WTC11 (cell line): ENCODE measurements around the gene GAL3ST1. TPM values are rescaled to one million over a fixed set of nuclear protein-coding genes. Genes with fewer than 3 reads are reported as not detected.

Experiments used
- ATAC-seq: fragments of 200-7000 bp; cut with Tn5 transposase; 2 replicates; pipeline ENCODE4 v1.10.0; 2021; ENCODE audit warnings: mild to moderate bottlenecking, moderate library complexity
- CTCF ChIA-PET: fragments of 300-600 bp; sonication (Branson Sonifier 250); formaldehyde crosslinking; loops from one replicate; lab custom pipeline; 2021; ENCODE audit warnings: antibody characterized with exemption; lab: Charles Lee
- POLR2A ChIA-PET: fragments of 350-600 bp; sonication (Branson Sonifier 250); formaldehyde crosslinking; loops from one replicate; lab custom pipeline; 2021; ENCODE audit warnings: antibody characterized with exemption; lab: Charles Lee
- DNase-seq: peaks from one replicate; pipeline ENCODE4 v3.0.0; 2021; ENCODE audit warnings: low spot score
- H3K27ac Mint-ChIP-seq: 2 replicates; pipeline ENCODE4 v1.8.0; 2021; ENCODE audit warnings: mixed read lengths
- H3K27me3 Mint-ChIP-seq: 2 replicates; pipeline ENCODE4 v1.8.0; 2021; ENCODE audit warnings: low read depth, mild to moderate bottlenecking, moderate library complexity, mixed read lengths
- H3K36me3 Mint-ChIP-seq: 2 replicates; pipeline ENCODE4 v1.8.0; 2021; ENCODE audit warnings: mixed read lengths
- H3K4me1 Mint-ChIP-seq: 2 replicates; pipeline ENCODE4 v1.8.0; 2022; ENCODE audit warnings: mixed read lengths
- H3K4me3 Mint-ChIP-seq: 2 replicates; pipeline ENCODE4 v1.8.0; 2021; ENCODE audit warnings: mild to moderate bottlenecking, moderate library complexity, mixed read lengths
- H3K9me3 Mint-ChIP-seq: 2 replicates; pipeline ENCODE4 v1.8.0; 2021; ENCODE audit warnings: mixed read lengths
- AFF4 ChIP-seq: sonication (generic); formaldehyde crosslinking; IDR thresholded peaks from 2 replicates; pipeline ENCODE4 v1.8.1; 2023; ENCODE audit warnings: mild to moderate bottlenecking, missing genetic modification reagents, borderline replicate concordance
- ATF1 ChIP-seq: sonication (generic); formaldehyde crosslinking; IDR thresholded peaks from 2 replicates; pipeline ENCODE4 v1.8.1; 2023; ENCODE audit warnings: mild to moderate bottlenecking, moderate library complexity, missing genetic modification reagents
- ATF2 ChIP-seq: sonication (generic); formaldehyde crosslinking; IDR thresholded peaks from 2 replicates; pipeline ENCODE4 v1.8.1; 2022; ENCODE audit warnings: low read depth, missing genetic modification reagents, borderline replicate concordance
- E2F5 ChIP-seq: sonication (generic); formaldehyde crosslinking; IDR thresholded peaks from 2 replicates; pipeline ENCODE4 v1.8.1; 2022; ENCODE audit warnings: mild to moderate bottlenecking, moderate library complexity, missing genetic modification reagents
- FOXK1 ChIP-seq: sonication (generic); formaldehyde crosslinking; IDR thresholded peaks from 2 replicates; pipeline ENCODE4 v1.8.0; 2022; ENCODE audit warnings: mild to moderate bottlenecking, moderate library complexity, missing genetic modification reagents
- GTF2I ChIP-seq: fragments of 250-450 bp; sonication (Bioruptor Pico); conservative IDR thresholded peaks from 2 replicates; pipeline ENCODE4 v1.4.0; 2021; ENCODE audit warnings: mild to moderate bottlenecking
- IRF1 ChIP-seq: sonication (generic); formaldehyde crosslinking; IDR thresholded peaks from 2 replicates; pipeline ENCODE4 v1.8.0; 2023; ENCODE audit warnings: missing genetic modification reagents
- MLX ChIP-seq: sonication (generic); formaldehyde crosslinking; IDR thresholded peaks from 2 replicates; pipeline ENCODE4 v1.8.1; 2023; ENCODE audit warnings: mild to moderate bottlenecking, missing genetic modification reagents, moderate library complexity
- NFATC4 ChIP-seq: fragments of 250-450 bp; sonication (Bioruptor Pico); IDR thresholded peaks from 2 replicates; pipeline ENCODE4 v1.9.0; 2021; ENCODE audit warnings: mild to moderate bottlenecking
- NR2C2 ChIP-seq: sonication (generic); formaldehyde crosslinking; IDR thresholded peaks from 2 replicates; pipeline ENCODE4 v1.8.0; 2022; ENCODE audit warnings: mild to moderate bottlenecking, missing genetic modification reagents
- PRRX2 ChIP-seq: fragments of 250-450 bp; sonication (Bioruptor Pico); IDR thresholded peaks from 2 replicates; pipeline ENCODE4 v1.8.0; 2021; ENCODE audit warnings: mild to moderate bottlenecking
- STAT6 ChIP-seq: sonication (generic); formaldehyde crosslinking; conservative IDR thresholded peaks from 2 replicates; pipeline ENCODE4 v1.8.1; 2023; ENCODE audit warnings: mild to moderate bottlenecking, low read depth, missing genetic modification reagents, moderate library complexity
- USF2 ChIP-seq: sonication (generic); formaldehyde crosslinking; IDR thresholded peaks from 2 replicates; pipeline ENCODE4 v1.8.1; 2023; ENCODE audit warnings: mild to moderate bottlenecking, missing genetic modification reagents, moderate library complexity
- ZBTB21 ChIP-seq: sonication (generic); formaldehyde crosslinking; IDR thresholded peaks from 2 replicates; pipeline ENCODE4 v1.8.1; 2023; ENCODE audit warnings: mild to moderate bottlenecking, missing genetic modification reagents, borderline replicate concordance
- ZNF138 ChIP-seq: sonication (generic); formaldehyde crosslinking; conservative IDR thresholded peaks from 2 replicates; pipeline ENCODE4 v1.8.1; 2022; ENCODE audit warnings: mild to moderate bottlenecking, moderate library complexity, missing genetic modification reagents
- ZNF281 ChIP-seq: sonication (generic); formaldehyde crosslinking; IDR thresholded peaks from 2 replicates; pipeline ENCODE4 v1.8.0; 2023; ENCODE audit warnings: mild to moderate bottlenecking, missing genetic modification reagents
- ZNF423 ChIP-seq: fragments of 250-450 bp; sonication (Bioruptor Pico); IDR thresholded peaks from 2 replicates; pipeline ENCODE4 v2.1.2; 2022; ENCODE audit warnings: mild to moderate bottlenecking, moderate library complexity
- ZNF532 ChIP-seq: fragments of 250-450 bp; sonication (Bioruptor Pico); IDR thresholded peaks from 2 replicates; pipeline ENCODE4 v1.9.0; 2021; ENCODE audit warnings: mild to moderate bottlenecking, borderline replicate concordance
- ZNF671 ChIP-seq: fragments of 250-450 bp; sonication (Bioruptor Pico); IDR thresholded peaks from 2 replicates; pipeline ENCODE4 v1.8.0; 2021; ENCODE audit warnings: mild to moderate bottlenecking
- total RNA-seq: library from RNA; stranded (reverse); gene quantifications from 3 replicates; pipeline ENCODE4 v1.2.3, GENCODE V29; 2021

The GAL3ST1 gene
- total RNA-seq, 1 experiment from 2014 or later, result 11.0 TPM

GRCh38 chr22:30564761-30565119 is 9.7 kb downstream of the GAL3ST1 start:
- no peak overlapping the region for H3K4me3 Mint-ChIP-seq
- ATAC-seq, result peak; percentile 11
- no peak for TF ChIP-seq ZNF423 (CRISPR knock-in tag)
- no peak for TF ChIP-seq ATF1 (CRISPR knock-in tag)
- no peak for TF ChIP-seq ZBTB21 (CRISPR knock-in tag)
- no peak for TF ChIP-seq AFF4 (CRISPR knock-in tag)
- TF ChIP-seq STAT6 (CRISPR knock-in tag), result no peak
- TF ChIP-seq IRF1, result no peak
- TF ChIP-seq ZNF532 (CRISPR knock-in tag), result no peak
- no peak for TF ChIP-seq E2F5 (CRISPR knock-in tag)
- no peak for TF ChIP-seq ATF2 (CRISPR knock-in tag)
- TF ChIP-seq ZNF138 (CRISPR knock-in tag), result no peak
- no peak for TF ChIP-seq USF2 (CRISPR knock-in tag)
- TF ChIP-seq GTF2I (CRISPR knock-in tag), result no peak
- TF ChIP-seq NR2C2 (CRISPR knock-in tag), result no peak
- no peak for TF ChIP-seq FOXK1
- no peak for TF ChIP-seq MLX (CRISPR knock-in tag)
- no peak for TF ChIP-seq PRRX2 (CRISPR knock-in tag)
- TF ChIP-seq NFATC4 (CRISPR knock-in tag), result no peak
- no peak for TF ChIP-seq ZNF671 (CRISPR knock-in tag)
- TF ChIP-seq ZNF281 (CRISPR knock-in tag), result no peak
- H3K27me3 Mint-ChIP-seq, result no peaks in the 10 kb centered on the region; the same call in none of the 2 replicates
- peak overlapping the region; percentile 76; the same call in 1 of the 2 replicates for H3K27ac Mint-ChIP-seq
- POLR2A ChIA-PET, result interaction anchor here (0.5 kb wide), 1 partner anchor 133 kb away, joined by 4 read pairs; no protein-coding TSS in a partner anchor
- CTCF ChIA-PET, result interaction anchor here (1.0 to 1.4 kb wide), 5 partner anchors 9 to 141 kb away, joined by 3 to 6 read pairs (median 4); no protein-coding TSS in a partner anchor
- H3K9me3 Mint-ChIP-seq, result no peaks in the 10 kb centered on the region
- no peaks in the 10 kb centered on the region for H3K36me3 Mint-ChIP-seq
- peaks cover 46% of the 10 kb centered on the region for H3K4me1 Mint-ChIP-seq
- peak; percentile 33 for DNase-seq
